HTERT RPE-1 (cell line): ENCODE measurements around the gene CREB3L1.

ENCODE experiments used
- in situ Hi-C: fragments of 300-500 bp; cut with MboI; formaldehyde crosslinking; loops from 4 replicates; pipeline ENCODE4 v1.14.3; 2020; ENCODE audit warnings: low sequenced_read_pairs

The CREB3L1 gene

GRCh38 chr11:46277622-46278386 lies at the start of gene CREB3L1:
TSS of gene CREB3L1 (plus strand) at chr11:46277662. CDS start at chr11:46278112, 450 bp downstream.
- in situ Hi-C loops: no loop called here

- in situ Hi-C loops: no loop called here
Observed at GRCh38 chr11:46229230-46229629, 48.2 kb upstream of the CREB3L1 start.

DNA sequence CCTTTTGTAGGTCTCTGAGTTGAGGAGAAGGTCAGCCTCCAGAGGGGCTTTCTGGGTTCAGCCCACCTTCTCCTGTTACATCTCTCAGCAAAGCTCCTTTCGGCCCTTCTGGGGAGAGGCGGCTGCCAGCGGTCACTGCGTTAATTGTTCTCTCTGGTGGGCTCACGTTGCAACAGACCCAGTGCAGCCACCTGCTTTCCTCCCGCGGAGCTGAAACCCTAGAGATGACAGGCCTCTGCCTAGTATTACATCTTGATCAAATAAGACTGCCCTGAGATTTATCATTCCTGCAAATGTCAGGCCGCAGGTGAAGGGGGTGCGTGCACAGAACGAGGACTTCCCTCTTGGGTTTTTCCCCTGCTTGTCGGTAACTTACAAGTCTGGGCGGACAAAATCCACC lies 43.2 kb upstream of the CREB3L1 start:
- in situ Hi-C loops: no loop called here

- in situ Hi-C loops: no loop called here
Observed at GRCh38 chr11:46235777-46236688, 41.4 kb upstream of the CREB3L1 start.

- in situ Hi-C loops: no loop called here
Observed at GRCh38 chr11:46236918-46237247, 40.6 kb upstream of the CREB3L1 start.

DNA sequence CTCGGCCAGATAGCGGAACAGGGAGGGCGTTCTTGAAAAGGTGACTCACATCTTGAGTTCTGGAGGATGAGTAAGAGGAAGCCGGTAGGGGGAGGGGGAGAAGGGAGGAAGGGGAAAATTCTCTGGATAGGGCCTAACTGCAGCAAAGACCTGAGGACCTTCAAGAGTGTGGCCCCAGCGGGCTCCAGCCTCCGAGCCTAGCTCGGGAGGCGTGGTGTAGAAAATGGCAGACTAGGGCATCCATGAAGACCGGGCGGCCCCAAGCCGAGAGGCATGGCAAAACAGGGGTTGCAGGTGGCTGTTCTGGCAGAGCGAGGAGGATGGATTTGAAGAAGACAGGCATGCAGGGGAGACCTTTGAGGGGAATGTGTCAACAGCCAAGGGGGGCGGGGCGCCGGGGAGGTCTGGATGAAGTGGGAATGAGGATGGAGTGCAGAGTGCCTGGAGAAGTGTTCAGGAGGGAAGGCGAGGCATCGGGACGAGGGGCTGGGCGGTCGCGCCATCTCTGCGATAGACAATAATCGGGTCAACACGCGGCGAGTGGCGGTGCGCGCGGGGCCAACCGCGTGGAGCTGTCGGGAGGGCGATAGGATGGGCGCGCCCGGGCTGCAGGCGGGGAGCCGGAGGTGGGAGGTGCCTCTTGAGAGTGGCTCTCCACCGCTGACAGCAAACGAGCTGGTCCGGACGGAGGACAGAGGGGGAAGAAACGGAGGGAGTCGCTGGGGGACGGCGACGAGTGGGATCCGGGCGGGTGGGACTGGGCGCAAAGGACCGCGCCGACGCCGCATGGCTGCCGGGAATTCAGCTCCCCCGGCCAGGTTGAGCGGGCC lies 40.0 kb upstream of the CREB3L1 start:
- in situ Hi-C loops: no loop called here

DNA sequence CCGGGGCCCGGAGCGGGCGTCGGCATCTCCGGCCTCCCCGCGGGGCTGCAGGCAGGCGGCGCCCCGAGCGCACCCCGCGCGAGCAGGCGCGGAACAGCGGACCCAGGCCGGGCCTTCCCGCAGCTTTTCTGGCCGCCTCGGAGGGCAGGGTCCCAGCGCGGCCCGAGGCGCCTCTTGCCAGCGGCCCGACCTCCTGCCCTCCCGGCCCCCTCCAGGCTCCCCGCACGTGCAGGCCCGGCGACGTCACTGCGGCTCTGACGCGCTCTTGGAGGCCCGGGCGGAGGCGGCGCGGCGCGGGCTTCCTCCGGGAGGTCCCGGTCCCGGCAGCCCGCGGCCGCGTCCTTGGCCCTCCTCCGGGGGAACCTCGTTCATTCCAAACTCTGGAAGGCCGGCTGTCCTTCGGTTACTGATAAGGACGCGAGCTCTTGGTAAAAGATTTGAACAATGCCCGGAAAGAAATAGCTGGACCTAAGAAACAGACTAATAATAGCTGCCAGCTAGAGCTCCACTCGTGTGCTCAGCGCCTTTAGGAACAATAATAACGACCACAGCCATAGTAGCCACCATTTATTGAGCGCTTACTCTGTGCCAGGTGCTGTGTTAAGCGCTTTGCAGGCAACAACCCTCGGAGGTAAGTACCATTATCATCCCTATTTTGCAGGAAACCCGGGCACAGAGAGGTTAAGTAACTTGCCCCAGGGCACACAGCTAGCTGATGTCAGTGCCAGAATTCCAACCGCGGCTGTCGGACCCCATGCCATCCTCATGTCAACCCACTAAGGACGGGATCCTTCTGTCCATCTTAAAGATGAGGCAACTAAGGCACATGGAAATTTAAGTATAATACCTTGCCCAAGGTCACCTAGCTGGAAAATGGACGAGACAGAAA lies 39.1 kb upstream of the CREB3L1 start:
- in situ Hi-C loops: no loop called here

- in situ Hi-C loops: no loop called here
Observed at GRCh38 chr11:46238967-46239800, 38.3 kb upstream of the CREB3L1 start.

DNA sequence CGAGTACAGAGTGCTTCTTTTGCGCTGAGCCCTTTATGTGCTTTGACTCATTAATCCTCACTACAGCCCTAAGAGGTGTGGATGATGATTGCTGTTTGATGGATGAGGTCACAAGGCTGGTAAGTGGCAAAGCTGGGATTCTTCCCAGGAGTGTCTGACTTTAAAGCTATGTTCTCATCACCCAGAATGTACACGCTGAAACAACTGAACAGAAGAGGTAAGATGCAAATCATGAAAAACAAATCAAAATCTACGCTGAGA lies 37.7 kb upstream of the CREB3L1 start:
- in situ Hi-C loops: no loop called here

DNA sequence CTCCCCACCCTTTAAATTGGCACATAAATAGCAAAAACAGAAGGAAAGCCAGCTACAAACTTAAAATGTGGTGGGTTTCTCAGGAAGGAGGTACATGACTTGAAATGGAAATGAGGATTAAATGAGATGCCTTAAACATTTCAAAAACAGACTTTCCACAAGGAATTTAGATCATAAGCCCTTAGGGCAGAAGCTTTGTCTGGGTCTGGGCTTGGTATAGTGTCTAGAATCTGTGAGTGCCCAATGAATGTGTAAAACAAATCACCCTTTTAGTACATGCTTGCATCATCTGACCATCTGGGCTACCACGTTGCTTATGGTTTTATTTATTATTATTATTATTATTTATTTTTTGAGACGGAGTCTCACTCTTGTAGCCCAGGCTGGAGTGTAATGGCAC lies 37.1 kb upstream of the CREB3L1 start:
- in situ Hi-C loops: no loop called here

- in situ Hi-C loops: no loop called here
Observed at GRCh38 chr11:46240861-46241260, 36.6 kb upstream of the CREB3L1 start.

GRCh38 chr11:46242041-46242951 lies 35.2 kb upstream of the CREB3L1 start:
- in situ Hi-C loops: no loop called here

GRCh38 chr11:46242952-46243795 lies 34.3 kb upstream of the CREB3L1 start:
- in situ Hi-C loops: no loop called here

GRCh38 chr11:46243796-46244109 lies 33.7 kb upstream of the CREB3L1 start:
- in situ Hi-C loops: no loop called here

DNA sequence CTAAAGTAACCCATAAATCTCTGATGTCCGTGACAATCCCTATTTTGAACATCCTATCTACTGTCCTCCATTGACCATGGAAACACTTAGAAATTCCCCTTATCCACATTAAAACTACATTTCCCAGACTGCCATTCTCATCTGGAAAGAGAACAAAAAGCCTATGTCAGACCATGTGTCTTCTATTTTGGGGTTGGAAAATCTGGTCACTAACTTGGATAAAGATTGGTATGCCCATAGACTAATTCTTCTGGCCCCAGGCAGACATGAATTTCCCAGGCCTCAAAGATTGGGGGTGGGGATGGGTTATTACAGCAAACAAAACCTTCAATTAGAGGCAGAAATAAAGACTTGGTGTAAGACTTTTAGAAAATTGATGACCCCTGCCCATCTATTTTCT lies 30.9 kb upstream of the CREB3L1 start:
- in situ Hi-C loops: no loop called here

DNA sequence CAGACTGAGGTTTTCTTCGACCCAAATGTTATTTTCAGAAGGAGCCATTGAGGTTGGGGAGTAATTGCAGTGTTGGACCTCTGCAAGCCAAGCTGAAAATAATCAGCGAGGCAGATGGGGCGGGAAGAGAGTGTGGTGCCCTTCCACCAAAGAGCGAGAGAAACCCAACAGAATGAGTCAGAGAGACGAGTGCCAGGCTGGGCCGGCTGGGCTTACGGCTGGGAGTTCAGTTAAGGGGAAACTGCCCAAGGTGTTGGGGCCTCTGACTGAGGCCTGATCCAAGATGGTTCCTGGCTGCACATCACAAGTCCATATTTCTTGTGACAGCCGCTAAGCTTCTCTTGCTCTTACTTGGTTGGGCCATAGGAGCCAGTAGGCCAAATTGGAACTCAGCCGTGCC lies 30.4 kb upstream of the CREB3L1 start:
- in situ Hi-C loops: no loop called here

DNA sequence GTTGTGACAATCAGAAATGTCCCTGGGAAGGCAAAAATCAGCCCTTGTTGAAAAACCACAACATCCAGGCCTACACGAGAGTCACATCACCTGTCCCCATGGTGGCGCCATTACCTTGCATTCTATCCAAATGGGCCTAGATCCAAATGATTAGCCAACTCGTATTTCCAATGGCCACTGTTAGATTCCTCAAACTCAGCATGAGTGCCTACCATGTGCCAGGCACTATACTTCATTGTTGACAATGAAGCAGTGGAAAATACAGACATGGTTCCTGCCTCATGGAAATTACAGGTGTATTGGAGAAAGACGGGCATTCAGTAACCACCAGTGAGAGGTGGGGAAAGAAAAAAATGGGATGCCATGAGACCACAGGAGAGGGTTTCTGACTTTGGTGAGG lies 29.8 kb upstream of the CREB3L1 start:
- in situ Hi-C loops: no loop called here
